ENCODE measurements around the gene CNPY1.

DNA sequence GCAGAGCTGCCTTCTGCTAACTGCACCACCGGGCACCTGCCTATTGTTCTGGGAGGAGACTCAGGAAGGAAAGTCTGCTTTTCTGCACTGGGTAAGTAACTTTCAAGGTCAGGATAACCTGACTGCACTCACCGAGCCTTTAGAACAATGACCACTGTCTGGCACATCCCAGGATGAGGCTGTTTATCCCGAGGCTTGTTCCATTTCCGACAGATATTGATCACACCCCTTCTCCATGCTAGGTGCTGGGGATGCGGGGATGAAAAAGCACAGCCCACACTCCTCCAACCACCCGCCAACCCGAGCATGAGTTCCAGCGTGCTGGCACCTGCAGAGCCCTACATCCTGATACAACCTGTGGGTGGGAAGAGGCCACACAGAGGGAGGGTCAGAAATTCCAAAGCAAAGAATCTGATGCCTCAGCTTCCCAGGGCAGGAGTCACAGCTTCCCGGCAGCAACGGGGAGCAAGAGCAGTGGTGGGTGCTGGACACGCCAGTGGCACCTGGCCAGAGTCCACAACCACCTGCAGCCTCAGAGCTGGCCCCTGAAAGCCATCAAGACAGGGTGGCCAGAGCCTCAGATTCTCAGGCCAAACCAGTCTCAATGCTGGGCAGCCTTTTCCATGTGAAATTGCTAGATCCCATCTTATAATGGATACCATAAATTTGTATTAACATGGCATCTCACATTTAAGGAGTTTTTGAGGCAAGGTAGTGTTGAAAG, 34.9 kb upstream of the CNPY1 start:
- TF ChIP-seq CTCF (IDR thresholded peaks at IDR 0.05) (no peak), KDM1A (IDR thresholded peaks at IDR 0.05; ENCODE audit: low read depth) (no peak), USF2 (IDR thresholded peaks at IDR 0.05) (no peak), SMC3 (IDR thresholded peaks at IDR 0.05) (no peak), REST (IDR thresholded peaks at IDR 0.05) (no peak), ZC3H11A (IDR thresholded peaks at IDR 0.05) (no peak), POLR2A (IDR thresholded peaks at IDR 0.05; ENCODE audit: low read length) (no peak), CHD4 (IDR thresholded peaks at IDR 0.05; ENCODE audit: borderline replicate concordance) (no peak), CEBPB (IDR thresholded peaks at IDR 0.05) (no peak), KDM5A (IDR thresholded peaks at IDR 0.05) (no peak), GATA3 (IDR thresholded peaks at IDR 0.05; ENCODE audit: borderline replicate concordance) (no peak)
- TF ChIP-seq, protein P1, sequence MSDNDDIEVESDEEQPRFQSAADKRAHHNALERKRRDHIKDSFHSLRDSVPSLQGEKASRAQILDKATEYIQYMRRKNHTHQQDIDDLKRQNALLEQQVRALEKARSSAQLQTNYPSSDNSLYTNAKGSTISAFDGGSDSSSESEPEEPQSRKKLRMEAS (IDR thresholded peaks at IDR 0.05) = no peak
- TF ChIP-seq, protein P2, sequence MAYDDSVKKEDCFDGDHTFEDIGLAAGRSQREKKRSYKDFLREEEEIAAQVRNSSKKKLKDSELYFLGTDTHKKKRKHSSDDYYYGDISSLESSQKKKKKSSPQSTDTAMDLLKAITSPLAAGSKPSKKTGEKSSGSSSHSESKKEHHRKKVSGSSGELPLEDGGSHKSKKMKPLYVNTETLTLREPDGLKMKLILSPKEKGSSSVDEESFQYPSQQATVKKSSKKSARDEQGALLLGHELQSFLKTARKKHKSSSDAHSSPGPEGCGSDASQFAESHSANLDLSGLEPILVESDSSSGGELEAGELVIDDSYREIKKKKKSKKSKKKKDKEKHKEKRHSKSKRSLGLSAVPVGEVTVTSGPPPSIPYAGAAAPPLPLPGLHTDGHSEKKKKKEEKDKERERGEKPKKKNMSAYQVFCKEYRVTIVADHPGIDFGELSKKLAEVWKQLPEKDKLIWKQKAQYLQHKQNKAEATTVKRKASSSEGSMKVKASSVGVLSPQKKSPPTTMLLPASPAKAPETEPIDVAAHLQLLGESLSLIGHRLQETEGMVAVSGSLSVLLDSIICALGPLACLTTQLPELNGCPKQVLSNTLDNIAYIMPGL (CRISPR knock-in tag; IDR thresholded peaks at IDR 0.05; ENCODE audit: borderline replicate concordance) = no peak
